Neural cell (in vitro differentiated cells): ENCODE data around the gene PRDM11. TPM values are rescaled to one million over a fixed set of nuclear protein-coding genes. Genes with fewer than 3 reads are reported as not detected.

Experiments
- H2AFZ ChIP-seq: fragments of 200-600, 300-800 bp; sonication (generic), shearing (Covaris generic); 2 replicates; pipeline ENCODE4 v1.6.0; 2014; ENCODE audit warnings: low read depth, mild to moderate bottlenecking, antibody characterized with exemption, low read length, moderate library complexity
- H3F3A ChIP-seq: fragments of 200-600 bp; shearing (Covaris generic); 2 replicates; pipeline ENCODE4 v1.6.1; 2016; ENCODE audit warnings: mild to moderate bottlenecking, moderate library complexity, mixed read lengths, antibody characterized with exemption, low read length; ENCODE audit not compliant: insufficient read depth, poor library complexity, severe bottlenecking
- H3K27ac ChIP-seq: fragments of 200-600, 300-800 bp; sonication (generic), shearing (Covaris generic); 2 replicates; pipeline ENCODE4 v1.5.1; 2014; ENCODE audit warnings: mild to moderate bottlenecking, low read length, moderate library complexity
- H3K27me3 ChIP-seq: fragments of 300-800, 200-600 bp; sonication (generic), shearing (Covaris generic); 2 replicates; pipeline ENCODE4 v1.6.0; 2014; ENCODE audit warnings: mild to moderate bottlenecking, low read depth, low read length, moderate library complexity; ENCODE audit not compliant: insufficient read depth
- H3K36me3 ChIP-seq: fragments of 300-800, 200-600 bp; sonication (generic), shearing (Covaris generic); 2 replicates; pipeline ENCODE4 v1.5.1; 2014; ENCODE audit warnings: mild to moderate bottlenecking, antibody characterized with exemption, low read length, moderate library complexity; ENCODE audit not compliant: insufficient read depth
- H3K4me2 ChIP-seq: fragments of 300-800, 200-600 bp; sonication (generic), shearing (Covaris generic); 2 replicates; pipeline ENCODE4 v1.6.0; 2014; ENCODE audit warnings: mild to moderate bottlenecking, low read length
- H3K4me3 ChIP-seq: fragments of 300-800, 200-600 bp; sonication (generic), shearing (Covaris generic); 2 replicates; pipeline ENCODE4 v1.5.1; 2014; ENCODE audit warnings: mild to moderate bottlenecking, low read length, moderate library complexity
- H3K79me2 ChIP-seq: fragments of 200-600 bp; shearing (Covaris generic); replicated peaks from 2 replicates; pipeline ENCODE4 v1.6.0; 2014; ENCODE audit warnings: mild to moderate bottlenecking, low read length, moderate library complexity; ENCODE audit not compliant: insufficient read depth
- H3K9ac ChIP-seq: fragments of 300-800, 200-600 bp; sonication (generic), shearing (Covaris generic); 2 replicates; pipeline ENCODE4 v1.6.1; 2016; ENCODE audit warnings: mild to moderate bottlenecking, low read length, mixed read lengths
- H3K9me2 ChIP-seq: fragments of 200-600 bp; shearing (Covaris generic); 2 replicates; pipeline ENCODE4 v1.6.1; 2016; ENCODE audit warnings: mild to moderate bottlenecking, low read length, mixed read lengths; ENCODE audit not compliant: insufficient read depth
- H3K9me3 ChIP-seq: fragments of 200-600, 300-800 bp; sonication (generic), shearing (Covaris generic); 2 replicates; pipeline ENCODE4 v1.6.1; 2016; ENCODE audit warnings: mild to moderate bottlenecking, mixed run types, low read length, moderate library complexity, mixed read lengths
- H4K20me1 ChIP-seq: fragments of 200-600 bp; shearing (Covaris generic); 2 replicates; pipeline ENCODE4 v1.6.1; 2016; ENCODE audit warnings: mild to moderate bottlenecking, mixed run types; ENCODE audit not compliant: insufficient read depth
- CTCF ChIP-seq: fragments of 450-650 bp; IDR thresholded peaks from 2 replicates; pipeline ENCODE4 v1.5.1; 2014; ENCODE audit warnings: antibody characterized with exemption, mild to moderate bottlenecking, moderate library complexity; ENCODE audit not compliant: poor library complexity, severe bottlenecking
- EP300 ChIP-seq: fragments of 450-650 bp; conservative IDR thresholded peaks from 2 replicates; pipeline ENCODE4 v1.6.1; 2014; ENCODE audit warnings: antibody characterized with exemption, mild to moderate bottlenecking, moderate library complexity; ENCODE audit not compliant: poor library complexity, severe bottlenecking
- EZH2 ChIP-seq: fragments of 200-600, 300-800 bp; shearing (Covaris generic), sonication (generic); IDR thresholded peaks from 2 replicates; pipeline ENCODE4 v1.6.1; 2014; ENCODE audit warnings: antibody characterized with exemption, low read length, borderline replicate concordance, mild to moderate bottlenecking; ENCODE audit not compliant: insufficient read depth, poor library complexity, severe bottlenecking
- MXI1 ChIP-seq: fragments of 450-650 bp; conservative IDR thresholded peaks from 2 replicates; pipeline ENCODE4 v1.6.1; 2014; ENCODE audit warnings: antibody characterized with exemption, mild to moderate bottlenecking; ENCODE audit not compliant: poor library complexity, severe bottlenecking
- POLR2AphosphoS5 ChIP-seq: IDR thresholded peaks from 2 replicates; pipeline ENCODE4 v1.6.1; 2012
- RAD21 ChIP-seq: fragments of 450-650 bp; conservative IDR thresholded peaks from 2 replicates; pipeline ENCODE4 v1.6.1; 2014; ENCODE audit warnings: antibody characterized with exemption, mild to moderate bottlenecking, moderate library complexity
- REST ChIP-seq: IDR thresholded peaks from 2 replicates; pipeline ENCODE4 v1.6.1; 2012; ENCODE audit warnings: borderline replicate concordance
- SMC3 ChIP-seq: fragments of 450-650 bp; conservative IDR thresholded peaks from 2 replicates; pipeline ENCODE4 v1.6.1; 2014; ENCODE audit warnings: antibody characterized with exemption, mild to moderate bottlenecking, moderate library complexity; ENCODE audit not compliant: poor library complexity
- TAF1 ChIP-seq: IDR thresholded peaks from 2 replicates; pipeline ENCODE4 v1.6.1; 2012; ENCODE audit warnings: low read depth
- polyA plus RNA-seq: library from polyadenylated mRNA; depleted of rRNA; stranded (reverse); fragments of >200 nt; gene quantifications from 2 replicates; pipeline ENCODE4 v1.2.3, GENCODE V29; 2014

PRDM11 gene
- polyA plus RNA-seq, 1 donor from 2014 or later, result 2.0 TPM

GRCh38 chr11:45098929-45099328, 47.5 kb upstream of the PRDM11 start:
- Histone ChIP-seq H3K36me3 (no peaks in the 10 kb centered on the region), H3K4me3 (no peak overlapping the region), H2AFZ (no peak overlapping the region), H3K9me2 (no peaks in the 10 kb centered on the region), H3K9ac (no peak overlapping the region), H4K20me1 (no peaks in the 10 kb centered on the region), H3K79me2 (no peaks in the 10 kb centered on the region), H3K27ac (no peak overlapping the region), H3K9me3 (no peaks in the 10 kb centered on the region), H3K4me2 (no peak overlapping the region), H3K27me3 (no peaks in the 10 kb centered on the region), H3F3A (no peaks in the 10 kb centered on the region)
- TF ChIP-seq TAF1, result no peak
- no peak for TF ChIP-seq POLR2AphosphoS5
- no peak for TF ChIP-seq RAD21
- no peak for TF ChIP-seq MXI1
- TF ChIP-seq EP300, result no peak
- no peak for TF ChIP-seq EZH2
- no peak for TF ChIP-seq SMC3
- TF ChIP-seq CTCF, result no peak
- no peak for TF ChIP-seq REST

GRCh38 chr11:45100339-45100738, 46.1 kb upstream of the PRDM11 start:
- TF ChIP-seq CTCF (no peak), SMC3 (no peak), RAD21 (no peak), EZH2 (no peak), POLR2AphosphoS5 (no peak), EP300 (no peak), MXI1 (no peak), TAF1 (no peak), REST (no peak)
- Histone ChIP-seq H3K9me2 (no peaks in the 10 kb centered on the region), H3K9me3 (no peaks in the 10 kb centered on the region), H3K27me3 (no peaks in the 10 kb centered on the region), H3K79me2 (no peaks in the 10 kb centered on the region), H3K9ac (no peak overlapping the region), H3K4me2 (no peak overlapping the region), H3K4me3 (no peak overlapping the region), H3K27ac (no peak overlapping the region), H2AFZ (no peak overlapping the region), H3K36me3 (no peaks in the 10 kb centered on the region), H3F3A (no peaks in the 10 kb centered on the region), H4K20me1 (no peaks in the 10 kb centered on the region)
